ENCODE data around the gene AUTS2. TPM values are rescaled to one million over a fixed set of nuclear protein-coding genes. Genes with fewer than 3 reads are reported as not detected.

Gene AUTS2
- polyA plus RNA-seq, 1 donor from 2014 or later: 97.3 TPM

DNA sequence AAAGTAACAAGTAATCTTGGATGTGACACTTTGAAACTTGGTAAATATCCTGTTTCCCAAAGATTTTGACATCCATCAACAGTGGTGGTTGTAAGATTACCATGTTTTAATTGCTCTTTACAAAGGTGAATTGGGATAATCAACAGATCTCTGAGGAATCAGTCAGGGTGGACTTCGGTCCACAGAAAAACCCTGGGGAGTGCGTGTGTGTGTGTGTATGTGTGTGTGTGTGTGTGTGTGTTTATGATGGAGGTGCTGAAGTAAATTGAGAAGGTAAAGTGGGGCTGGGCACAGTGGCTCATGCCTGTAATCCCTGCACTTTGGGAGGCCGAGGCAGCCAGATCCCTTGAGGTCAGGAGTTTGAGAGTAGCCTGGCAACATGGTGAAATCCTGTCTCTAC lies 12.0 kb upstream of the AUTS2 start:
- Histone ChIP-seq H3K9me3 (ENCODE audit: low read length) (no peaks in the 10 kb centered on the region), H3K79me2 (replicated peaks; ENCODE audit: insufficient read depth, low read length) (no peaks in the 10 kb centered on the region), H3K27ac (ENCODE audit: low read length) (no peak overlapping the region), H3F3A (ENCODE audit: insufficient read depth, low read length, poor library complexity, severe bottlenecking) (no peaks in the 10 kb centered on the region), H3K9me2 (ENCODE audit: insufficient read depth, low read length) (no peaks in the 10 kb centered on the region), H3K9ac (ENCODE audit: low read length) (no peak overlapping the region), H4K20me1 (ENCODE audit: insufficient read depth) (no peaks in the 10 kb centered on the region), H3K27me3 (ENCODE audit: insufficient read depth, low read depth, low read length) (no peaks in the 10 kb centered on the region), H3K36me3 (ENCODE audit: insufficient read depth, low read length) (no peaks in the 10 kb centered on the region), H2AFZ (ENCODE audit: low read depth, low read length) (no peak overlapping the region), H3K4me3 (ENCODE audit: low read length) (no peak overlapping the region), H3K4me2 (ENCODE audit: low read length) (no peak overlapping the region)
- no peak for TF ChIP-seq EZH2 (IDR thresholded peaks at IDR 0.05; ENCODE audit: borderline replicate concordance, insufficient read depth, low read length, poor library complexity, severe bottlenecking)
- TF ChIP-seq RAD21 (conservative IDR thresholded peaks at IDR 0.05): no peak
- TF ChIP-seq SMC3 (conservative IDR thresholded peaks at IDR 0.05; ENCODE audit: poor library complexity): no peak
- TF ChIP-seq CTCF (IDR thresholded peaks at IDR 0.05; ENCODE audit: poor library complexity, severe bottlenecking): no peak
- no peak for TF ChIP-seq TAF1 (IDR thresholded peaks at IDR 0.05; ENCODE audit: low read depth)
- TF ChIP-seq MXI1 (conservative IDR thresholded peaks at IDR 0.05; ENCODE audit: poor library complexity, severe bottlenecking): no peak
- TF ChIP-seq, protein P1, sequence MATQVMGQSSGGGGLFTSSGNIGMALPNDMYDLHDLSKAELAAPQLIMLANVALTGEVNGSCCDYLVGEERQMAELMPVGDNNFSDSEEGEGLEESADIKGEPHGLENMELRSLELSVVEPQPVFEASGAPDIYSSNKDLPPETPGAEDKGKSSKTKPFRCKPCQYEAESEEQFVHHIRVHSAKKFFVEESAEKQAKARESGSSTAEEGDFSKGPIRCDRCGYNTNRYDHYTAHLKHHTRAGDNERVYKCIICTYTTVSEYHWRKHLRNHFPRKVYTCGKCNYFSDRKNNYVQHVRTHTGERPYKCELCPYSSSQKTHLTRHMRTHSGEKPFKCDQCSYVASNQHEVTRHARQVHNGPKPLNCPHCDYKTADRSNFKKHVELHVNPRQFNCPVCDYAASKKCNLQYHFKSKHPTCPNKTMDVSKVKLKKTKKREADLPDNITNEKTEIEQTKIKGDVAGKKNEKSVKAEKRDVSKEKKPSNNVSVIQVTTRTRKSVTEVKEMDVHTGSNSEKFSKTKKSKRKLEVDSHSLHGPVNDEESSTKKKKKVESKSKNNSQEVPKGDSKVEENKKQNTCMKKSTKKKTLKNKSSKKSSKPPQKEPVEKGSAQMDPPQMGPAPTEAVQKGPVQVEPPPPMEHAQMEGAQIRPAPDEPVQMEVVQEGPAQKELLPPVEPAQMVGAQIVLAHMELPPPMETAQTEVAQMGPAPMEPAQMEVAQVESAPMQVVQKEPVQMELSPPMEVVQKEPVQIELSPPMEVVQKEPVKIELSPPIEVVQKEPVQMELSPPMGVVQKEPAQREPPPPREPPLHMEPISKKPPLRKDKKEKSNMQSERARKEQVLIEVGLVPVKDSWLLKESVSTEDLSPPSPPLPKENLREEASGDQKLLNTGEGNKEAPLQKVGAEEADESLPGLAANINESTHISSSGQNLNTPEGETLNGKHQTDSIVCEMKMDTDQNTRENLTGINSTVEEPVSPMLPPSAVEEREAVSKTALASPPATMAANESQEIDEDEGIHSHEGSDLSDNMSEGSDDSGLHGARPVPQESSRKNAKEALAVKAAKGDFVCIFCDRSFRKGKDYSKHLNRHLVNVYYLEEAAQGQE (IDR thresholded peaks at IDR 0.05; ENCODE audit: borderline replicate concordance): no peak
- TF ChIP-seq EP300 (conservative IDR thresholded peaks at IDR 0.05; ENCODE audit: poor library complexity, severe bottlenecking): no peak
- TF ChIP-seq POLR2AphosphoS5 (IDR thresholded peaks at IDR 0.05): no peak

GRCh38 chr7:69588773-69589172 lies 9.5 kb upstream of the AUTS2 start:
- no peaks in the 10 kb centered on the region for H3K9me3 ChIP-seq (ENCODE audit: low read length)
- H4K20me1 ChIP-seq (ENCODE audit: insufficient read depth): no peaks in the 10 kb centered on the region
- no peak overlapping the region for H3K4me2 ChIP-seq (ENCODE audit: low read length)
- H3K36me3 ChIP-seq (ENCODE audit: insufficient read depth, low read length): no peaks in the 10 kb centered on the region
- H2AFZ ChIP-seq (ENCODE audit: low read depth, low read length): no peak overlapping the region
- H3K79me2 ChIP-seq (replicated peaks; ENCODE audit: insufficient read depth, low read length): no peaks in the 10 kb centered on the region
- H3F3A ChIP-seq (ENCODE audit: insufficient read depth, low read length, poor library complexity, severe bottlenecking): no peaks in the 10 kb centered on the region
- no peak overlapping the region for H3K27ac ChIP-seq (ENCODE audit: low read length)
- H3K9me2 ChIP-seq (ENCODE audit: insufficient read depth, low read length): no peaks in the 10 kb centered on the region
- no peak overlapping the region for H3K4me3 ChIP-seq (ENCODE audit: low read length)
- H3K27me3 ChIP-seq (ENCODE audit: insufficient read depth, low read depth, low read length): no peaks in the 10 kb centered on the region
- TF ChIP-seq EZH2 (IDR thresholded peaks at IDR 0.05; ENCODE audit: borderline replicate concordance, insufficient read depth, low read length, poor library complexity, severe bottlenecking) (no peak), MXI1 (conservative IDR thresholded peaks at IDR 0.05; ENCODE audit: poor library complexity, severe bottlenecking) (no peak), SMC3 (conservative IDR thresholded peaks at IDR 0.05; ENCODE audit: poor library complexity) (no peak), CTCF (IDR thresholded peaks at IDR 0.05; ENCODE audit: poor library complexity, severe bottlenecking) (no peak), POLR2AphosphoS5 (IDR thresholded peaks at IDR 0.05) (no peak), EP300 (conservative IDR thresholded peaks at IDR 0.05; ENCODE audit: poor library complexity, severe bottlenecking) (no peak)
- TF ChIP-seq, protein P1 (IDR thresholded peaks at IDR 0.05; ENCODE audit: borderline replicate concordance): no peak
- H3K9ac ChIP-seq (ENCODE audit: low read length): no peak overlapping the region
